NT2/D1 (cell line): ENCODE data around the gene ANGPTL2.

Experiments used
- YY1 ChIP-seq: IDR thresholded peaks from 2 replicates; pipeline ENCODE4 v1.6.1; 2011; ENCODE audit not compliant: insufficient read length, insufficient read depth
- ZNF274 ChIP-seq: IDR thresholded peaks from 2 replicates; pipeline ENCODE4 v1.6.1; 2011; ENCODE audit warnings: mild to moderate bottlenecking, low read depth, low read length

DNA sequence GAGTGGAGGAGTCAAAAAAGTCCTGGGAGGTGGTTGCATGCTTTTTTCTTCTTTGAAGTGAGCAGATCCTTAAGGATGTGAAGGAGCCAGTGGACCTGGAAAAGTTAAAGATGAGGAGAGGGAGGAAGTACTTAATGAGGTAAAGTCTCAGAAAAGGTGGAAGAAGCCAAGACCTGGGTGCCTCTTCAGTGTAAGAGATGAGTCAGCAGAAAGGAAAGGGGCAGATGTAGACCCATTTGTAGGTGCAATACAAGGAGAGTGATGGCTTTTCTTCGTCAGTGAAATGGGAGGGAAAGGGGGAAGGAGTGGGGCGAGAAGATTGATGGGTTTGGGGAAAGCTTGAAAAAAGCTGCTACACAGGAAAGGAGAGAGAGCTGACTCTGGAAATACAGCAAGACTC lies 82.9 kb downstream of the ANGPTL2 start:
- TF ChIP-seq YY1: no peak
- no peak for TF ChIP-seq ZNF274
